Stimulated activated CD8-positive, alpha-beta memory T cell treated with anti-CD3 and anti-CD28 coated beads, Interleukin-15, amount 100 ng/mL, for 4 hours (primary cell): ENCODE measurements around the gene ZDHHC18.

Experiments
- DNase-seq, 2 donors: peaks; one replicate each; pipeline ENCODE4 v3.0.0-alpha.2; 2020; ENCODE audit warnings: low read depth in 2 of 2

The ZDHHC18 gene

GRCh38 chr1:26900815-26901511, 74.5 kb downstream of the ZDHHC18 start:
- no peak for DNase-seq
